Panc1 (cell line): Measurements from ENCODE around the gene KDM4B.

Experiments used
- POLR2AphosphoS5 ChIP-seq: IDR thresholded peaks from 2 replicates; pipeline ENCODE4 v1.6.1; 2012; ENCODE audit warnings: mild to moderate bottlenecking, low read depth, low read length, moderate library complexity
- SIN3A ChIP-seq: IDR thresholded peaks from 2 replicates; pipeline ENCODE4 v1.6.1; 2012; ENCODE audit warnings: low read depth, mild to moderate bottlenecking, low read length, moderate library complexity, borderline replicate concordance; ENCODE audit not compliant: insufficient read depth
- TF ChIP-seq, protein P1 (sequence below): fragments of 450-650 bp; IDR thresholded peaks from 2 replicates; pipeline ENCODE4 v1.5.1; 2017; ENCODE audit warnings: mild to moderate bottlenecking

DNA sequence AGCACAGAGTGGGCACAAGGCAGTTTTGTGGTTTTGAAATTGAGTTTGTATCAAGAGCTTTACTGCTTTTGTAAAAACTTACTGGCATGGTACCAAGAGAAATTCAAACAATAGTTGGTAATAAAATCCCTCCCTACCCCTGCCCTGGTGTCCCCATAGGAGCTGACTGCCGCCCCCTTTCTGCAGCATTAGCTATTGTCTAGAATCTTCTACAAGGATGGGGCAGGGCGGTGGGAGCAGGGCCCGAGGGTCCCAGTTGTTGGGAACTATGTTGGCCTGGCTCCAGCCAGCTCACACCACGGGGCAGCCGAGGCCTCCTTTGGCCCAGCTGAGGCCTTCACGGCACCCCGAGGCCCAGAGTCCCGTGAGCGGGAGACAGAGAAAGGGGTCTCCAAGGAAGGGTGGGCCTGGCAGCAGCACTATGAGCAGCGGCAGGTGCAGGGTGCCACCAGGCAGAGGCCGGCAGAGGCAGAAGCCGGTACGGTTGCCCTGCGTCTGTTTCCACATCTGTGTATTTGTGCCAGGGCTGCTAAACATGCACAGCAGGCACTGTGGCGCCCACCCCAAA lies 57.9 kb downstream of the KDM4B start:
- TF ChIP-seq, protein P1, sequence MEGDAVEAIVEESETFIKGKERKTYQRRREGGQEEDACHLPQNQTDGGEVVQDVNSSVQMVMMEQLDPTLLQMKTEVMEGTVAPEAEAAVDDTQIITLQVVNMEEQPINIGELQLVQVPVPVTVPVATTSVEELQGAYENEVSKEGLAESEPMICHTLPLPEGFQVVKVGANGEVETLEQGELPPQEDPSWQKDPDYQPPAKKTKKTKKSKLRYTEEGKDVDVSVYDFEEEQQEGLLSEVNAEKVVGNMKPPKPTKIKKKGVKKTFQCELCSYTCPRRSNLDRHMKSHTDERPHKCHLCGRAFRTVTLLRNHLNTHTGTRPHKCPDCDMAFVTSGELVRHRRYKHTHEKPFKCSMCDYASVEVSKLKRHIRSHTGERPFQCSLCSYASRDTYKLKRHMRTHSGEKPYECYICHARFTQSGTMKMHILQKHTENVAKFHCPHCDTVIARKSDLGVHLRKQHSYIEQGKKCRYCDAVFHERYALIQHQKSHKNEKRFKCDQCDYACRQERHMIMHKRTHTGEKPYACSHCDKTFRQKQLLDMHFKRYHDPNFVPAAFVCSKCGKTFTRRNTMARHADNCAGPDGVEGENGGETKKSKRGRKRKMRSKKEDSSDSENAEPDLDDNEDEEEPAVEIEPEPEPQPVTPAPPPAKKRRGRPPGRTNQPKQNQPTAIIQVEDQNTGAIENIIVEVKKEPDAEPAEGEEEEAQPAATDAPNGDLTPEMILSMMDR = no peak
- TF ChIP-seq SIN3A = no peak
- TF ChIP-seq POLR2AphosphoS5 = no peak
